GM18861 (cell line): ENCODE data around the gene NOS1.

Experiments used
- ATAC-seq: cut with Tn5 transposase; IDR thresholded peaks from one replicate; pipeline ENCODE4 v1.9.1; 2021; ENCODE audit not compliant: unreplicated experiment

Gene NOS1

DNA sequence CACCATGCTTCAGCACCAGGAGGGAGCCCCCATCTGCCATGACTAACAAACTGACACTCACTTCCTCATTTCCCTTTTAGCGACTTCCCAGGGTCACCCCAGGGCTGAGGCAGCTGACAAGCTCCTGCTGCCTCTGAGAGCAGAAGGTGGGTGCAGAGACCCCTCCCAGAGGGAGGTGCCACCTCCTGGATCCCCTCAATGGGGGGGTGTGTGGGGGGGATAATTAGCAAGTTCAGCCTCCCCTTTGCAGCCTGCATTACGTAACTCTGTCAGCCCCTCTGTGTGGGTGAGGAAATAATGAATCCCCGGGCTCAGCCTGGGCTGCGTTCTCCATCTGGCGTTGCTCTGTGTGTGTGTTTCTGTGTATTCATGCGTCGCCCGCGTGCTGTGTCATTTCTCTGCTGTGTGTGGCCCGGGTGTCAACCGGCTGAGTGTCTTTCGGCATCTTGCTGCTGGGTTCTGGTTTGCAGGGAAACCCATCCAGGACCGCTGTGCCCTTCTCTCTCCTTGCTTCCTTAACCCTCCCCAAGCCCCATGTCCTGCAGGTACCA lies 28.0 kb downstream of the NOS1 start:
- no peak for ATAC-seq

DNA sequence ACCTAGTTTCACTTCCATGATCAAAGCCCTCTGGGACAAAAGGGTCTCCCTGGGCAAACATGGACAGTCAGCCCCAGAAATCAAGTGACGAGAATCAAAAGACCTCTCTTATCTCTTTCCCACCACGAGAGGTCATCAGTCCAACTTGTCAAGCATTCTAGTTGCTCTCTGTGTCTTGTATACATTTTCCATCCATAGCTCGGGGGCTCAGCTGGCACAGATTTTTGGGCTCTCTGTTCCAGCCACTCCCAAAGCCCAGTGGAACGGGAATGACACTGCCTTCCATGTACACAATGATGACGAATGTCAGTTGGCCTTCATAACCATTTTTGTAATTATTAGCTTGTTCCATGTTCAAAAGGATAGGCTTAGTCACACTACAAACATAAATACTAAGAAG lies 29.7 kb downstream of the NOS1 start:
- ATAC-seq, result no peak

DNA sequence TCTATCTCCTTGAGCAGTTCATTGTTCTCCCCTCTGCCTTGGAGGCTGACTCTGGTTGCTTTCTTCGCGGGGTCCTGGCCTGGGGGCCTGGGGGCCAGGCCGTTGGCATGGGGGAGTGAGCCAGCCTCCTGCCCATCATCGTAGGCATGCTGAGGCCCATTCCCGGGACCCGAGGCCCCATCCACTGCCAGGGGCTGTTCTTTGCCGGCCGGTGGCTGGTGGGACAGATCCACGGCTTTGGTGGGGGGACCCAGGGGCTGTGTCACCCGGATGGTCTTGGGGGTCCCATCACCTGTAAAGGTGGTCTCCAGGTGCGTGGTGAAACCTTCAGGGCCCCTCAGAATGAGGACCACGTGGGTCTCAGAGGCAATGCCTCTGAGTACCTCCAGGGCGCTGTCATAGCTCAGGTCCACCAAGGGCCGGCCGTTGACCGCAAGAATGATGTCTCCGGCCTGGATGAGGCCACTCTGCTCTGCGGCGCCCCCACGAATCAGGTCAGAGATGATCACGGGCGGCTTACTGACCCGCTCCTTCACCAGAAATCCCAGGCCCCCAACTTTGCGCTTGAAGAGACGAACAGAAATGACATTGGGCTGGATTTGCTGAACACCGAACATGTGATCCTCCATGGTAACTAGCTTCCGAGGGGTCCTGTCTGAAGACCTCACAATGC lies 30.8 kb downstream of the NOS1 start:
- no peak for ATAC-seq

DNA sequence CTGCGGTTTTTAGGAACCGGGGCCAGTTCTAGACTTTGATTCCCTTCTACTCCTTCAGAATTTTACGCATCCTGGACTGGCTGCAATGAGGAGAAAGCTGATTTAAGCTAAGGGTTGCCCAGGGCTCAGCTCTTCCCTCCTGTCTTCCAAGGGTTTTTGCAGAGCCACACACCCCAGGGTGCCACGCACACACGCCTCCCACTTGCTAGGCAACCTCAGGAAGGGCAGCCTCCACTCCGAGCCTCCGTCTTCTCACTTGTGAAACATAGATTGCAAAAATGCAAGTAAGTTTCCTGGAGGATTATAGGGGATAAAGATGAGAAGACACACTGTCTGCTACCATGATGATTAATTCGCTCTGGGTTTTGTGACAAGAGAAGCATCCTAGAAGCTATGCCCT lies 31.7 kb downstream of the NOS1 start:
- ATAC-seq, result no peak

DNA sequence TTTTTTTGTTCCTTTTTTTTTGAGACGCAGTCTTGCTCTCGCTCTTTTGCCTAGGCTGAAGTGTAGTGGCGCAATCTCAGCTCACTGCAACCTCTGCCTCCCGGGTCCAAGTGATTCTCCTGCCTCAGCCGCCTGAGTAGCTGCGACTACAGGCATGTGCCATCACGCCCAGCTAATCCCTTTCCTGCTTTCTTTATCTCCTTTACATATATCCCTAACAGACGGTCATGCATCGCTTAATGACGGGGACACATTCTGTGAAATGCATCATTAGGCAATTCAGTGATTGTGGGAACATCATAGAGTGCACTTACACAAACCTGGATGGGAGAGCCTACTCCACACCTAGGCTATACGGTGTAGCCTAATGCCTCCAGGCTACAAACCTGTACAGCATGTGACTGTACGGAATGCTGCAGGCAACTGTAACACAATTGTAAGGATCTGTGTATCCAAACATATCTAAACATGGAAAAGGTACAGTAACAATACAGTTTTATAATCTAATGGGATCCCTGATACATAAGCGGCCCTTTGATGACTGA lies 32.8 kb downstream of the NOS1 start:
- no peak for ATAC-seq

DNA sequence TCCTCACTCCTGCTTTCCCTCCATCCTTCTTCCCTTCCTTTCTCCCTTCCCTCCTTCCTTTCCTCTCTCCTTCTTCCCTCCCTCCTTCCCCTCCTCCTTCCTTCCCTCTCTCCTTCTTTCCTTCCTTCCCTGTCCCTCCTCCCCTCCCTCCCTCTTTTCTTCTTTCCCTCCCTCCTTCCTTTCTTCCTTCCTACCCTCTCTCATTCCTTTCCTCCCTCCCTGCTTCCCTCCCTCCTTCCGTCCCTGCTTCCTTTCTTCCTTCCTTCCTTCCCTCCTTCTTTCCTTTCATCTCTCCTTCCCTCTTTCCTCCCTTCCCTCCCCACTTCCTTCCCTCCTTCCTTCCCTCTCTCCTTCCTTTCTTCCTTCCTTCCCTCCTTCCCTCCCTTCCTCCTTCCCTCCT lies 39.0 kb downstream of the NOS1 start:
- ATAC-seq, result no peak

DNA sequence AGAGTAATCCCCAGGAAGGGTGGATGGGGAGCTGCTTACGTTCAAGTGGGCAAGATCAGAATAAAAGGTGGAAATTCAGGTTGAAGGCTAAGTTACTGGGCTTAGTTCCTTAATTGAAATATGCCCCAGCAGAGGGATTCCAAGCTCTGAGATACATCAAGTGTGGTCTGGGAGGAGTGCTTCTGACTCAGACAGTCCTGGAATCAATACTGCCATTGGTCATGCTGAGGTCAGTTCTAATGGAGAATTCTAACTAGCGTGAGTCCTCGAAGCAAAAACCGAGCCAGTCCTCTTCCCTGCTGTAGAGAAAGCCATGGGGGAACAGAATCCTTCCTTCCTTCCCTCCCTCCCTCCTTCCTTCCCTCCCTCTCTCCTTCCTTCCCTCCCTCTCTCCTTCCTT lies 39.9 kb downstream of the NOS1 start:
- no peak for ATAC-seq

DNA sequence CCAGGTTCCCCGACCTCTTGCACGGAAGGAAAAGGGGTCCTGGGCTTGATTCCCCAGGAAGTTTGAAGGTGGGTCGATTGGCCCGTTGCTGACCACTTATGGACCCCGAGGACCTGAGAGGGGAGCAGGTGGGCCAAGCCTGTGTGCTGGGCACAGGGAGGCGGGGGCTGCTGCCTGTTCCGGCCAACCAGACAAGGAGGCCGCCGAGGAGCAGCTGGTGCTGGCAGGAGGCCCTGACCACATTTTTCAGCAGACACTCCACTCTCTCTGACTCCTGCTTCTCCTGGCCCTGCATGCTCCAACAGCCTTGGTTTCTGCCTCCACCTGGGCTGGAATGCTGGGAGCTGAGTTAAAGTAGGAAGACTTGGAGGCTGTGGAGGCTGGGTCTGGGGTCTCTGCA lies 42.8 kb downstream of the NOS1 start:
- ATAC-seq, result no peak

DNA sequence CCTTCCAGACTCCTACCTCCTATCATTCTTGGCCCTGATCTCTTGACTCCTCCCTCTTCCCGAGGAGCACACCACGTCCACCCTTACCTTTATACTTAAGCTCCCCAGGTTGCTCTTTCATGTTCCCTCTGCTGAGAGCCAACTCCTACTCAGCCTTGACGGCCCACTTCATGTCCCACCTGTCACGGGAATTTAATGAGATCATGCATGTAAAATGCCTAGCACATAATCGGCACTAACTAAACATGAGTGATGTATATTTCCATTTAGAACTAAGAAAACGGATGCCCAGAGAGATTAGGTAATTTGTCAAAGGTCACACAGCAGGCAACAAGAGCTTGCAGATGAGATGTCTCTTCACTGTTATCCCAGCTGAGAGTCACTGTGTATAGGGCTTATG lies 45.1 kb downstream of the NOS1 start:
- ATAC-seq, result no peak

DNA sequence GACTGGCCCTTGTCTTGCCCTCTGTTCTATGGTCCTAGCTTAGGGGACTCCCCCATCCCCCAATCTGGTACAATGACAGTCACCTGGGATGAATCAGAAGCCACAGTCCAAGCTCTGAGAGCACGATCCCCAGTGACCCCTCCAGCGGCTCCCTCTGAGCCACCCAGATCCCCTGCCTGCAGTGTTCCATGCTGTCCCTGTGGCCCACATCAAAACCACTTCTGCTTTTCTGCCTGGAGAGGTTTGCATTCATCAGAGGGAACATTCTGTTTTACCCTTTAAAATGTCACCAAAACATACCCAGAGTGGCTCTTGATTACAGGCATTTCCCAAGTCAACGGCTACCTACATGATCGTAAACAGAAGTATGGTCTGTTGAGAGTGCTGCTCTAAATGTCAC lies 47.5 kb downstream of the NOS1 start:
- ATAC-seq, result no peak

DNA sequence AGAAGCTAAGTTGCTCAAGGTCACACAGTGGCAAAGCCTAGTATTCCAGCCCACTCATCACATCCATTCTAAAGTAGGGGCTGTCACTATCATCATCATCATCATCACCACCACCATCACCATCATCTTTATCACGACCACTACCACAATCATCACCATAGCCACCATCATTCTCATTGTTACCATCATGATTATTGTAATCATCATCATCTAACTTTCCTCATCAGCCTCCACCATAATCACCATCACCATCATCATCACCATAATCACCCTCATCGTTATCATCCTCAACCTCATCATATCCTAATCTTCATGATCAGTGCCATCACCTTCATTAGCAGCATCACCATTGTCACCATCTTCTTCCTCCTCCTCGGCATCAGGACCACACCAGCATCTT lies 48.7 kb downstream of the NOS1 start:
- no peak for ATAC-seq

DNA sequence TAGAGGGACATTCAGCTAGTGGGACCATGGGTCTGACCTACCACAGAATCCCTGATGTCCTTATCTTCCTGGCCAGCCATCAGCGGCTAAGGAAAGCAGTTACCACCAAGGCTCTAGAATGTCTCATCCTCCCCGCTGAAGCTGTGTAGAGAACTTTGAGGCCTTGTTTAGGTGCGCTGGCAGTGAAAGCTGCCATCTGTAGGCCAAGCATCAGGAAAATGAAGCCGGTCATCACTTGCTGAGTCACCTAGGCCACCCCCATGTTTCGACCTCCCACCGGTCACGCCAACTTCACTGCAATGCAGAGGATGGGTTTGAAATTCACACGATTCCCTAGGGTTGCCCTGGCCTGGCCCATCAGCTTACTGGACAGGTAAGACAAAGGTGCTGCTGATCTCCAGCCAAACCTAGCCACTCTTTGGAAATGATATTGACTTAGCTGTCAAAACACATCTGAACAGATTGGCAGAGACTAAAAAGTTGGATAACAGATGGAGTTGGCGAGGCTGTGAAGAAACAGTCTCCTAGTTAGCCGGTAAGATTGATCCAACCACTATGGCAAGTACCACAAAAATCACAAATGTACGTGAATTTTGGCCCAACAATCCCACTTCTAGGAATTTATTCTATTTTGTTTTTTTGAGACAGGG lies 52.0 kb downstream of the NOS1 start:
- no peak for ATAC-seq

DNA sequence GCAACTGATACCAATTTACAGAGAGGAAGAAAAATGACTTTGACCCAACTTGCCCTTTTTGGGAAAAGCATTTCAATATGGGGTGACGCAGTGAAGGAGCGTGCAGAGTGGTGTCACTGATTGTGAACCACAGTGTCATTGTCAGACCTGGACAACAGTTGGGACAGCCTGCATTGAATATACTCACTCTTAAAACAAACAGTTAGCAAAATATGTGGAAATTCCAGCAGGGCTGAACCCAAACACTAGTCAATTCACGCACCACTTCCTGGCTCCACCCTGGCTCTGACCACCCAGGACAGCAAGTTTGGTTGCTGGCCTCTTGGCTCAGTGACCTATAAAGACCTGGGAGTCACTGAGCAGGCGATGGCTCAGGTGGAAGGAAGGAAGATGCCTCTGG lies 61.3 kb downstream of the NOS1 start:
- ATAC-seq, result no peak

DNA sequence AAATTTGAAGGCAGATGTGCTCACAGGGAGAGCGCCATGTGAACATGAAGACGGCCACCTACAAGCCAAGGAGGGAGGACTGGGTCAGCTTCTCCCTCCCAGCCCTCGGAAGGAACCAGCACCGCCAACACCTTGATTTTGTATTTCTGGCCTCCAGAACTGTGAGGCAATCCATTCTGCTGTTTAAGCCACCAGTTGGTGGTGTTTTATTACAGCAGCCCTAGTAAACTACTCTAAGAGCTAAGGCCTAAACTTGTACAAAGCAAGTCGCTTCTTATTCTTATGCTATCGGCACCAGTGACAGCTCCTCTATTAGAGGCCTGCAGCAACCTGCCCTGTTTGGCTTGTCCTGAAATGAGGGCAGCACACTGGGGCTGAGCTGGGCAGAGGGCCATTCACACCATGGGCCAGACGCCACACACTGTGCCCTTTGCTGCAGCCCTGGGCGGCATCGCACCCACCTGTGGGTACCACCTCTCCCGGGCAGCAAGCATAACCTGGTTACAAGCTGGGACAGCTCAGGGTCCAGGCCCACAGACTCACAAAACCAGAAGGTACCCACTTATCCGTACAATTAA lies 62.7 kb downstream of the NOS1 start:
- ATAC-seq, result no peak

DNA sequence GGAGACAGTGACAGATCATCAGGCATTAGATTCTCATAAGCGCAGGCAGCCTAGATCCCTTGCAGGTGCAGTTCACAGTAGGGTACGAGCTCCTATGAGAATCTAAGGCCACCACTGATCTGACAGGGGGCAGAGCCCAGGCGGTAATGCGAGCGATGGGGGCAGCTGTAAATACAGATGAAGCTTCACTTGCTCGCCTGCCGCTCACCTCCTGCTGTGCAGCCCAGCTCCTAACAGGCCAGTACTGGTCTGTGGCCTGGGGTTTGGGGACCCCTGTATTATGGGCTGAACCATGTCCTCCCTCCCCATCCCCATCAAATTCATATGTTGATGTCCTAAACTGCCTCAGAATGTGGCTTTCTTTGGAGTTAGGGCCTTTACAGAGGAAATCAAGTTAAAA lies 63.2 kb downstream of the NOS1 start:
- no peak for ATAC-seq

DNA sequence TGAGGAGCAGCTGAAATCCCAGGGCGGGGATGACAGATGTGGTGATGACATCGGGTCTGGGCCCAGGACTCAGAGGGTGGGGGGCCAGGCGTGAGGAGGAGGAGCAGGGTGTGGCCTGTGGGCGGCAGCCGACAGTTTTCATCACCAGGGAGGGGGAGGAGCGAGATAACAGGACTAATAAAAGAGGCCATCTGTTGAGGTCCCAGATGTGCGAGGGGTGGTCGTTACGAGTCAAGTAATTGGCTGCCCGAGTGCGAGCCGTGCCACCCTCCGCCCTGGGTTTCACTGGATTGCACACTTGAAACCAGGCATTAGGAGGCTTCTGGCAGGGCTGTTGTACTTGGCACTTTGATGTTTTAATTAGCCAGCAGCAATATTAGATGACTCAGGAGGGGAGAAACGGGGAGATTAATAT lies 67.2 kb downstream of the NOS1 start:
- ATAC-seq, result no peak

DNA sequence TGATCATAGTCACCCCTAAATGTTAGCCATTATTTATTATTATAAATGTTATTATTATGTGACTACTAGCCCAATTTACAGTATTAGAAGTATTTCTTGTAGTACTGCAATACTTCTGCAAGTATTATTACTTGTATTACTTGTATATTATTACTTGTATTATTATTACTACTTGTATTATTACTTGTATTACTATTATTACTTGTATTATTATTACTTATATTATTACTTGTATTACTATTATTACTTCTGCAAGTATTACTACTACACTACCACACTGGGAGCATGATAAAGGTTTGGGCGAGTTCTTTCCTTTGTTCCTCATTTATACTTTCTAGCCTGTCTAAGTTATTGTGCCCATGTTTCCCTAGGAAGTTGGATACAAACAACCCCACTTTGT lies 67.9 kb downstream of the NOS1 start:
- ATAC-seq, result no peak

DNA sequence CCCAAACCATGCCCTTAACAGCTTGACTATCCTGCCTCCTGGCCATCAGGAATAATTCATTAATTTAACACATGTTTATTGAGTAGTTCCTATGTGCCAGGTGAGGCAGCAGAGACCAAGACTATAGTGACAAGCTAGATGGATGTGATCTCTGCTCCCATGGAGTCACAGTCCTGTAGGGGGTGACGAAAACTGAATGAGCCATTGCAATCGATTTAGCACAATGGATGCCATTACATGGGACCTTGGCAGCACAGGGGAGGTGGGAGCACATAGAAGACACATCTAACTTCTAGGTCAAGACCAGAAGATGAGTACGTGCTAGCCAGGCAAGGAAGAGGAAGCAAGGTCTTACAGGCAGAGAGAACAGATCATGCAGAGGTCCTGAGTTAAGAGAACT lies 68.7 kb downstream of the NOS1 start:
- ATAC-seq, result no peak

DNA sequence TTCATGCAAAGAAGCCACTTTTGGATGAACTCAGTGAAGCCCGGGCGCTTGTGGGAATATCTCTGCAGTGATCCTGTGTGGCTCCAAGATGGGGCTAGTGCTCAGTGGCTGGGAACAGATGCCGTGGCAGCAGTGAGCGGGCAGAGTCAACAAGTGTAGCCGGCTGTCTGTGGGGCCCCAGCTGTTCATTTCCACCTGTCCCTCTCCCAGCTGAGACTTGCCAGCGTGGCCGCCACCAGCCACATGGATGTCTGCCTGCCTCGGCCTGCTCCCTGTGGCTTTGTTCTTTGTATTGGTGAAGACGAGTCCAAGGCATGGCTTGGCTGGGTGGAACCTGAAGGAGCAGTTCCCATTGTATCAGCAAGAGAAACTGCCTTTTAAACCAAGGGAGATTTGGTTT lies 77.3 kb downstream of the NOS1 start:
- ATAC-seq, result no peak

DNA sequence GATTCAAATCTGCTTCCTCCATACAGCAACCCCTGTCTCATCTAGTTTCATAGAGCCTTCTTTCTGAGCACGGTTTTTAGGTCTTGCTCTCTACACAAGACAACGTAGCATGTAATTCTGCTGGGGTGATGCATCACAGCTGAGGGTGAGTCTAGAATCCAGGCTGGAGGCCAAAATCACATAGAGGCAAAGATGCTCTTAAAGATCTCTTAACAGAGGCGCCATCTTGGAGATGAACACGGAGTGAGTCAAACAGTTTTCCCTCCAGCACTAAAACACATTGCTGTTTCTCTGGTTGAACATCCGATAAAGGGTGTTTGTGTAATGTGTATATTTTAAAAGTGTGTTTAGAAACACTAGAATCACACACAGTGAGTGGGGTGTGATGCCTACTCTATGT lies 78.9 kb downstream of the NOS1 start:
- no peak for ATAC-seq

DNA sequence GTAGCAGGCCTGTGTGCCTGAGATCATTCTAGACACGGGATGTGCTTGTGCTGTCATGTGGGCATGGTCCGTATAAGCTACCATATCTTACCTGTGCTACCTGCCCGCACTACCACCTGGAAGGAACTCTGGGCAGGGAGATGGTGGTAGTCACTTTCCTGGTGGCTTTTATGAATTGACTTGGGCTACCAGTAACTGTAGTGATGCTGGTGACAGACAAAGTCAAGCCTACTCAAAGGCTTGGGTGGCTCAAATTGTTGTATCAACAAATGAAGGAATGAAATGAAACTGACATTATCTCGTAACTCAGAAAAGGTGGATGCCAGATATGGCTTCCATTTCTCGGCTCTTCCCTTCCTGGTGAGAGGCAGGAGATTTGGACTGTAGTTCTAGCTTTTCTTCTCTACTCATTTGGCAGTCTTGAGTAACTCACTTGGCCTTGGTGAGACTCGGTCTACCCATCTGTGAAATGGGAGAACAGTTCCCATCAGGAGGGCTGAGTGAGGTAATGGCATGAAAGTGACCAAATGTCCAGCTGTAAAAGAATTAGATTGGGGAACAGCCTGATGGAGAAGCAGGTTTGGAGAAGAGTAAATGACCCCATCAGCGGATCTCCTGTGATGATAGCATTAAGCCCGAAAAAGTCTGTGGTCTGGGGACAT lies 81.3 kb downstream of the NOS1 start:
- ATAC-seq, result no peak

DNA sequence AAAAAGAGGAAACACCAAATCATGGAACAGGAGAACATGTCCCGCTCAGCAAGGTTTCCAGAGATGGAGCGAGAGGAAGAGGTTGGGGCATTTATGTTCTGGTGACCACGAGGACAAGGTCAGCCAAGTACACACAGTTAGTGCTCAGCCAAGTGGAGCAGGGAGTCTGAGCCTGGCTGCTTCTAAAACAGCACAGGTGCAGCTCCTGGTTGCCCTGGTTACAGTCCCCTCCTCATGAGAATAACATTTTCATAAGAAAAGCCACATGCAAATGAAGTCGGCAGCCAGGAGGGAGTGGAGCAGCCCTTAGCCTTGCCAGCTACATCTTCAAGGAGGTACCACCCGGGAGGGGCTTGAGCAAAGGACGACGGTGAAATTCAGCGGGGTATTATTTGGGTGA lies 81.8 kb downstream of the NOS1 start:
- no peak for ATAC-seq
